HL-60 (cell line): ENCODE measurements around the gene ADAM15.

Experiments used
- DNase-seq, 2 experiments: peaks; one replicate each; pipeline ENCODE4 v3.0.0-alpha.2; 2010 to 2020; ENCODE audit warnings: low read depth in 1 of 2, low spot score in 1 of 2
- H3K27ac ChIP-seq: fragments of 250-450 bp; sonication (Bioruptor Pico); replicated peaks from 2 replicates; pipeline ENCODE4 v1.5.1; 2020; ENCODE audit warnings: mild to moderate bottlenecking, moderate library complexity
- H3K27me3 ChIP-seq: fragments of 250-450 bp; sonication (Bioruptor Pico); 2 replicates; pipeline ENCODE4 v1.5.1; 2021; ENCODE audit warnings: mild to moderate bottlenecking, moderate library complexity; ENCODE audit not compliant: insufficient read depth, poor library complexity, severe bottlenecking
- H3K4me3 ChIP-seq: replicated peaks from 2 replicates; pipeline ENCODE4 v1.5.1; 2011; ENCODE audit warnings: mild to moderate bottlenecking, control low read depth, low read length; ENCODE audit not compliant: insufficient read depth
- GABPA ChIP-seq: IDR thresholded peaks from 2 replicates; pipeline ENCODE4 v1.6.1; 2012; ENCODE audit warnings: low read depth
- POLR2AphosphoS5 ChIP-seq: IDR thresholded peaks from 2 replicates; pipeline ENCODE4 v1.6.1; 2012; ENCODE audit warnings: low read depth
- SPI1 ChIP-seq: IDR thresholded peaks from 2 replicates; pipeline ENCODE4 v1.6.1; 2012; ENCODE audit warnings: low read depth, mild to moderate bottlenecking, borderline replicate concordance
- TF ChIP-seq, protein P1 (sequence below): IDR thresholded peaks from one replicate; pipeline ENCODE4 v1.5.1; 2011; ENCODE audit warnings: low read length, control low read depth, inconsistent platforms; ENCODE audit not compliant: insufficient read depth
- TF ChIP-seq, protein P2 (sequence below): IDR thresholded peaks from 2 replicates; pipeline ENCODE4 v1.6.1; 2012; ENCODE audit warnings: low read depth; ENCODE audit not compliant: insufficient replicate concordance

The ADAM15 gene

DNA sequence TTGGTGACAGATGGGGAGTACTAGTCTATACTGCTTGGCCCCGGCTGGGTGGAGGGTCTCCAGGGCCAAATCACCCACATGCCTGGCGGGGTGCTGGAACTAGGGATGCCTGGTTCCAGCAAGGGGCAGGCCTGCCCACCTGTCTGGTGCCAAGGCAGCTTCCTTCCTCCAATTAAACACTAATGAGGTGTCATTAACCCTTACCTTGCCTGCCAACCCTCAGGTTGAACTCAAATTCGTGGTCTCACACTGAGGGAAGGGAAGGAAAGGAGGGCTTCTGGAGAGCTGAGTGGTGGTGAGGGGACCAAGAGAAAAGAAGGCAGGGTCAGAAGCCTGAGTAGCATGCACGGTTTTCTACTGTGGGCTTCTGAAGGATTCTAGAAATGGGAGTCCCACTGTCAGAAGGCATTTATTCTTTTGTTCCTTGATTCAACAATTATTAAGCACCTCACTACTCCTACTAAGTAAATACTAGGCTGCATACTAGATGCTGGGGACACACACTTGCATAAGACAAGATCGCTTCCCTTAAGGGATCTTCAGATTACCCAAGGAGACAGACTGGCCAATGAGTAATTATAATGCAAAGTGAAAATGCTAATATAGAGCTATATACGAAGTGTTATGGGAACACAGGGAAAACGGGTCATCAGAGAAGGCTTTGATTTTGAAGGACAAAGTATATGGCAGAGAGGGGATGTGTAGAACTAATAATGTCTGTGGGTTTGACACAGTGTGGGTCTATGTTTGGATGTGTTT, 21.6 kb downstream of the ADAM15 start:
- Histone ChIP-seq H3K27ac (no peak overlapping the region), H3K4me3 (no peak overlapping the region), H3K27me3 (peaks cover 2% of the 10 kb centered on the region)
- TF ChIP-seq, protein P1, sequence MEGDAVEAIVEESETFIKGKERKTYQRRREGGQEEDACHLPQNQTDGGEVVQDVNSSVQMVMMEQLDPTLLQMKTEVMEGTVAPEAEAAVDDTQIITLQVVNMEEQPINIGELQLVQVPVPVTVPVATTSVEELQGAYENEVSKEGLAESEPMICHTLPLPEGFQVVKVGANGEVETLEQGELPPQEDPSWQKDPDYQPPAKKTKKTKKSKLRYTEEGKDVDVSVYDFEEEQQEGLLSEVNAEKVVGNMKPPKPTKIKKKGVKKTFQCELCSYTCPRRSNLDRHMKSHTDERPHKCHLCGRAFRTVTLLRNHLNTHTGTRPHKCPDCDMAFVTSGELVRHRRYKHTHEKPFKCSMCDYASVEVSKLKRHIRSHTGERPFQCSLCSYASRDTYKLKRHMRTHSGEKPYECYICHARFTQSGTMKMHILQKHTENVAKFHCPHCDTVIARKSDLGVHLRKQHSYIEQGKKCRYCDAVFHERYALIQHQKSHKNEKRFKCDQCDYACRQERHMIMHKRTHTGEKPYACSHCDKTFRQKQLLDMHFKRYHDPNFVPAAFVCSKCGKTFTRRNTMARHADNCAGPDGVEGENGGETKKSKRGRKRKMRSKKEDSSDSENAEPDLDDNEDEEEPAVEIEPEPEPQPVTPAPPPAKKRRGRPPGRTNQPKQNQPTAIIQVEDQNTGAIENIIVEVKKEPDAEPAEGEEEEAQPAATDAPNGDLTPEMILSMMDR = no peak
- TF ChIP-seq POLR2AphosphoS5 = no peak
- TF ChIP-seq SPI1 = no peak
- TF ChIP-seq, protein P2, sequence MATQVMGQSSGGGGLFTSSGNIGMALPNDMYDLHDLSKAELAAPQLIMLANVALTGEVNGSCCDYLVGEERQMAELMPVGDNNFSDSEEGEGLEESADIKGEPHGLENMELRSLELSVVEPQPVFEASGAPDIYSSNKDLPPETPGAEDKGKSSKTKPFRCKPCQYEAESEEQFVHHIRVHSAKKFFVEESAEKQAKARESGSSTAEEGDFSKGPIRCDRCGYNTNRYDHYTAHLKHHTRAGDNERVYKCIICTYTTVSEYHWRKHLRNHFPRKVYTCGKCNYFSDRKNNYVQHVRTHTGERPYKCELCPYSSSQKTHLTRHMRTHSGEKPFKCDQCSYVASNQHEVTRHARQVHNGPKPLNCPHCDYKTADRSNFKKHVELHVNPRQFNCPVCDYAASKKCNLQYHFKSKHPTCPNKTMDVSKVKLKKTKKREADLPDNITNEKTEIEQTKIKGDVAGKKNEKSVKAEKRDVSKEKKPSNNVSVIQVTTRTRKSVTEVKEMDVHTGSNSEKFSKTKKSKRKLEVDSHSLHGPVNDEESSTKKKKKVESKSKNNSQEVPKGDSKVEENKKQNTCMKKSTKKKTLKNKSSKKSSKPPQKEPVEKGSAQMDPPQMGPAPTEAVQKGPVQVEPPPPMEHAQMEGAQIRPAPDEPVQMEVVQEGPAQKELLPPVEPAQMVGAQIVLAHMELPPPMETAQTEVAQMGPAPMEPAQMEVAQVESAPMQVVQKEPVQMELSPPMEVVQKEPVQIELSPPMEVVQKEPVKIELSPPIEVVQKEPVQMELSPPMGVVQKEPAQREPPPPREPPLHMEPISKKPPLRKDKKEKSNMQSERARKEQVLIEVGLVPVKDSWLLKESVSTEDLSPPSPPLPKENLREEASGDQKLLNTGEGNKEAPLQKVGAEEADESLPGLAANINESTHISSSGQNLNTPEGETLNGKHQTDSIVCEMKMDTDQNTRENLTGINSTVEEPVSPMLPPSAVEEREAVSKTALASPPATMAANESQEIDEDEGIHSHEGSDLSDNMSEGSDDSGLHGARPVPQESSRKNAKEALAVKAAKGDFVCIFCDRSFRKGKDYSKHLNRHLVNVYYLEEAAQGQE = no peak
- no peak for TF ChIP-seq GABPA
- no peak for DNase-seq

DNA sequence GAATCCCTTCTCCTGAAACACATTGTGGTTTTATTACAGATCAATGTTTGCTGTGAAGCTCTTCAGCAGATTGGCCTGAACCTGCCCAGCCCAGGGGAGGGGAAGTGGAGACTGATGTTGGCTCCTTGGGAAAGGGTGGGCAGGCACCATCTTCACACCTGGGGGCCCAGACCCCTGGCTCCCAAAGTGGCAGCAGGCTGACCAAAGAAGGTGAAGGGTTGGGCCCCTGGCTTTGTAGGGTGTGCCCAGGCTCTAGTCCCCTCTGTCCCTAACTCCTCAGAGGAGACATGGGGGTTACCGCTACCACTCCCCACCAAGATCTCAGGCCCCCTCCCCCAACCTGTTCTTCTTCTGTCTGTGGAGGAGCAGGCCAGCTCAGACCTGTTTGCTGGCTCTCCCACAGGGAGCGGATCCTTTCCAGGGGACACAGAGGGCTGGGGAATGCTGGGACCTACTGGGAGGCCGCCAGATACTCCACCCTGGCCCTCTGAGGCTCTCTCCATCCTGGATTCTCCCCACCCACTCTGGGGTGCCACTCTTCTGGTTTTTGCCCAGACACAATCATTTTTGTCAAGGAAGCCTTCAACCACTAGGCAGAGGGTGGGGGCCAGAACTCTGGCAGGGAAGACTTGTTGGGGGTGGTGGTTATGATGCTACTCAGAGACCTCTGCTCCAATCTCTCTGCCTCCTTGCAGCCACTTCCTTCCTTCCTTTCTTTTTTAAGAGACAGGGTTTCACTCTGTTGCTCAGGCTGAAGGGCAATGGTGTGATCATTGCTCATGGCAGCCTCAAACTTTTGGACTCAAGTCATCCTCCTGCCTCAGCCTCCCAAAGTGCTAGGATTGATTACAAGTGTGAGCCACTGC, 22.5 kb downstream of the ADAM15 start:
- TF ChIP-seq, protein P2 = no peak
- TF ChIP-seq GABPA (no peak), POLR2AphosphoS5 (no peak), SPI1 (no peak)
- H3K27me3 ChIP-seq = peaks cover 4% of the 10 kb centered on the region
- H3K27ac ChIP-seq = no peak overlapping the region

DNA sequence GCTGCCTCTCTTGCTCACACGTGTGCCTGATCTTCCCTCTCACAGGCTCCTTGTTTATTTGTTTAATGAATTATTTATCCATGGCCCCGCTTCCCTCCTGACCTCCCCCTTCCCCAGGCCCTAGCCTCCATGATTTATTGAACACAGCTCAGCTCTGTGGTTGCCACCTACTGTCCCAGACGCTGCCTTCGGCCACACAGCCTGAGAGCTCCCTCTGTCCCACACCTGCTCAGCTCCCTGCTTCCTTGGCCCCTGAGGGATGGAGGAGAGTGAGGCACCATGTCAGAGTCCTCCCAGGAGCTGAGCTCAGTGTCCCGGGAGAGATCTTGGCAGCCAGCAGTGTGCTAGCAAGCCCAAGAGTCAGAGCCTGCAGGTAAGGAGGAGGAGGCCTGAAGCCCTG, 24.4 kb downstream of the ADAM15 start:
- H3K27ac ChIP-seq = no peak overlapping the region
- no peak for DNase-seq
- TF ChIP-seq, protein P2 = no peak
- TF ChIP-seq SPI1 = no peak
- no peak for TF ChIP-seq GABPA
- TF ChIP-seq, protein P1 = no peak
- TF ChIP-seq POLR2AphosphoS5 = no peak
- H3K27me3 ChIP-seq = peaks cover 21% of the 10 kb centered on the region
- no peak overlapping the region for H3K4me3 ChIP-seq

More for the DNA sequence above, 22.5 kb downstream of the ADAM15 start:
- no peak for DNase-seq
- H3K4me3 ChIP-seq = no peak overlapping the region
